K562 (cell line): ENCODE data around the gene ADIPOR1. TPM values are rescaled to one million over a fixed set of nuclear protein-coding genes. Genes with fewer than 3 reads are reported as not detected.

ENCODE experiments used
- ARID2 ChIP-seq: fragments of 450-650 bp; IDR thresholded peaks from 2 replicates; pipeline ENCODE4 v1.6.1; 2017; ENCODE audit warnings: antibody characterized with exemption, mild to moderate bottlenecking
- CBX1 ChIP-seq: sonication (generic); IDR thresholded peaks from 2 replicates; pipeline ENCODE4 v1.6.1; 2016; ENCODE audit warnings: antibody characterized with exemption, low read depth, mild to moderate bottlenecking
- CTBP1 ChIP-seq: fragments of 450-650 bp; IDR thresholded peaks from 2 replicates; pipeline ENCODE4 v1.6.1; 2016; ENCODE audit warnings: borderline replicate concordance
- DIDO1 ChIP-seq: fragments of 450-650 bp; IDR thresholded peaks from 2 replicates; pipeline ENCODE4 v1.6.1; 2016; ENCODE audit warnings: low read depth, missing biosample characterization, missing genetic modification characterization
- E2F1 ChIP-seq: sonication (generic); formaldehyde crosslinking; IDR thresholded peaks from 2 replicates; pipeline ENCODE4 v1.8.1; 2023; ENCODE audit warnings: mild to moderate bottlenecking, missing genetic modification reagents, moderate library complexity
- E2F4 ChIP-seq: sonication (generic); formaldehyde crosslinking; IDR thresholded peaks from 2 replicates; pipeline ENCODE4 v1.8.0; 2022; ENCODE audit warnings: mild to moderate bottlenecking, low read depth, missing genetic modification reagents
- ESRRB ChIP-seq: fragments of 250-450 bp; sonication (Bioruptor Pico); IDR thresholded peaks from 2 replicates; pipeline ENCODE4 v1.5.0; 2020; ENCODE audit warnings: mild to moderate bottlenecking, moderate library complexity, borderline replicate concordance
- FOS ChIP-seq: IDR thresholded peaks from 3 replicates; pipeline ENCODE4 v1.6.1; 2011; ENCODE audit not compliant: insufficient read length; ENCODE audit errors: extremely low read depth
- MTF1 ChIP-seq: fragments of 250-450 bp; sonication (Bioruptor Pico); IDR thresholded peaks from 2 replicates; pipeline ENCODE4 v1.9.0; 2021; ENCODE audit warnings: moderate library complexity, mild to moderate bottlenecking, inconsistent platforms, borderline replicate concordance
- TBL1XR1 ChIP-seq, 2 experiments: IDR thresholded peaks; 2 replicates each; pipeline ENCODE4 v1.6.1; 2012; ENCODE audit warnings: improper control_type of control experiment in 2 of 2, low read length in 2 of 2, mild to moderate bottlenecking in 1 of 2
- ZNF512 ChIP-seq: IDR thresholded peaks from 2 replicates; pipeline ENCODE4 v1.6.1; 2016; ENCODE audit warnings: missing genetic modification characterization, missing compliant biosample characterization
- ZNF57 ChIP-seq: fragments of 450-650 bp; formaldehyde crosslinking; IDR thresholded peaks from 2 replicates; pipeline ENCODE4 v1.4.0; 2020; ENCODE audit warnings: mild to moderate bottlenecking, moderate library complexity
- ZNF75A ChIP-seq: fragments of 450-650 bp; formaldehyde crosslinking; IDR thresholded peaks from 2 replicates; pipeline ENCODE4 v1.4.0; 2020; ENCODE audit warnings: mild to moderate bottlenecking
- ZNF764 ChIP-seq: fragments of 250-450 bp; sonication (Bioruptor Pico); IDR thresholded peaks from 2 replicates; pipeline ENCODE4 v1.4.0; 2020; ENCODE audit warnings: low read depth, mild to moderate bottlenecking, moderate library complexity
- polyA plus RNA-seq, 8 experiments: library from polyadenylated mRNA; depleted of rRNA in 4 of 8; stranded (reverse) in 5 of 8; unstranded in 3 of 8; fragments of >200 nt; fragmentation: Nextera tagmentation in 2 of 8; fragmentation: Illumina TruSeq in 1 of 8; extraction: Ambion mirVana in 2 of 8; extraction: Trizol in 1 of 8; gene quantifications; 2 replicates each; pipeline versions ENCODE4 v1.2.1 to v1.2.3, GENCODE V29; 2011 to 2014; ENCODE audit warnings: inconsistent platforms in 1 of 8, missing spikeins in 1 of 8
- total RNA-seq, 7 experiments: library from RNA; depleted of rRNA in 6 of 7; stranded (reverse); fragments of >200 nt in 6 of 7; fragmentation: Illumina TruSeq in 2 of 7; extraction: Trizol in 2 of 7; gene quantifications; 2 replicates each; pipeline versions ENCODE4 v1.2.1 to v1.2.3, GENCODE V29; 2011 to 2021; ENCODE audit warnings: low replicate concordance in 1 of 7

ADIPOR1 gene
- total and polyA plus RNA-seq, 9 of the 15 experiments (the other 6 are each of a cell fraction or from before 2014, with no cell fraction given), result 29.0 to 217 (median 100) TPM

DNA sequence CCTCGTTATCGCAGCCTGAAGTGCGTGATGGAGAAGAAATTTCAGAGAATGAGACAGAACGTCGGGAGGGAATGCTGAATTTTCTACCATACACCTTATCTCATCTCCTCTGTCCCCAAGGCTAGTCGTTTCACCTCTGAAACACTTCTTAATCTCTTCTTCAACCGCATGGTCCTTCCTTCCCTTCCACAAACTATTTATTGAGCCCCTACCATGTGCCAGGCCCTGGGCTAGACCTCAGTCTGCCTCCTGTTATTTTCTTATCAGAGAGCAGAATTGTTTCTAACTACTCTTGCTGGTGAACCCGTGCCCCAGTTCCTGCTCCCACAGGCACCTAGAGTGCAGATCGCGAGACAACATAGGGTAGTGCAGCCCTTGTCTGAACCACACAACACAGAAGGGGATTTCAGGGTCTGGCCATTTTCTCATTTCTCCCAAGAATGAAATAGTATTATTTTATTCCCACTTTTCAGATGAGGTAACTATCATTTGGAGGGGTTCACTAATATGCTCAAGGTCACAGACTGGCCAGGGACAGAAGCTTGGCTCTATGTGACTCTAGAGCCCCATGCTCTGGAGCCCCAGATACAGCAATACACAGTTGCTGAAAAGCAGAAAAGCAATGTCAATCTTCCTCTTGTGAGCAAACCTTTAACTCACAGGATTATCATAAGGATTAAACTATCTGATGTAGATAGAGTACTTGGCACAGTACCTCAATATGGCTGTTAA lies 598 bp upstream of the ADIPOR1 start (continued):
- peak; percentile 3; the same call in 1 of the 2 replicates for TF ChIP-seq E2F1
- TF ChIP-seq ZNF512, result no peak
- peak; percentile 27; the same call in 1 of the 2 replicates for TF ChIP-seq ARID2
- TF ChIP-seq ESRRB, result no peak
- TF ChIP-seq FOS, result no peak
- TF ChIP-seq TBL1XR1 (IDR thresholded peaks at IDR 0.05; ENCODE audit: low read length in 2 of 2), result no peak
- TF ChIP-seq ZNF57, result no peak
- TF ChIP-seq DIDO1, result no peak
- TF ChIP-seq ZNF764 (CRISPR knock-in tag), result no peak
- TF ChIP-seq MTF1, result no peak
- no peak; the same call in 1 of the 2 replicates for TF ChIP-seq CTBP1
- TF ChIP-seq ZNF75A (CRISPR knock-in tag), result no peak
- TF ChIP-seq E2F4 (CRISPR knock-in tag), result no peak
- TF ChIP-seq CBX1, result no peak
